ENCODE results near the gene RAB11FIP4.

The RAB11FIP4 gene

DNA sequence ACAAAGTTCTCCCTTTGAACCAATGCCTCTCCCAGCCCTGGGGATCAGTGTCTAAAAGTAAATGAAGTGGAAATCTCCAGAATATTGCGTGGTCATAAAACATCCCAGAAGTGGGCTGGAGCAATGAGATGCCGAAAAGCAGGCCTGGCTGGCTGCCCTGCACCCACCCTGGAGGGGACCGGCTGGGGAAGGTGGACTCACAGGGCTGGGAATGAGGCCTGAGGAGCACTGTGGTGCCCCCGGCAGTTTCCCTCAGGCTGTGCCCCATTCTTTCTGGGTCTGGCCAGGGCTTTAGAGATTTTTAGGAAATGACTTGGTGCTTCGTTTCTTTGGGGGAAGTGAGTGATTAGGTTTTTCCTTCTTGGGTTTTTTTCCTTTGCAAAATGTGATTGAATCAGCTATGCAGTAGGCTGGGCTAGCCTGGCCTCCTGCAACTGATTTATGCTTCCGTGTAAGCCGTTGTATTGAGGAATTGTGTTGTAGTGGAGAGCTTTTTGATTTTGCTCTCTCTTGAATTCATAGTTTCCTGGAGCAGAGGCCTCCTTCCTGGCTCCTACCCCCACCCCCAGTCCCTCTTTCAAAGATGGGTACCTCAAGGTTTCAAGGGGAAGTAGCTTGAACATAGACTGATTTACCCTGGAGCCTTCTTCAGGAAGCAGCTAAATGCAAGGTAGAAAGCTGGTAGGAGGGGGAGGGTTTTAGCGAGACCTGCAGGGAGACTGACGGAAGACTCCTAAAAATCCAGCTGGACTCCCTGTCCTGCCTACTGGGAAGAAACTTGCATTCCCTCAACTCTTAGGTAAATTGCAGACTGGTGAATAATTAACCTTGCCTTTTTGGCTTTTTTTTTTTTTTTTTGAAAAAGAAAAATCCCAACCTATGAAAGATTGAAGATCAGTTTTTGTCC is 170.2 kb downstream of the RAB11FIP4 start:
- TF ChIP-seq, protein P1, sequence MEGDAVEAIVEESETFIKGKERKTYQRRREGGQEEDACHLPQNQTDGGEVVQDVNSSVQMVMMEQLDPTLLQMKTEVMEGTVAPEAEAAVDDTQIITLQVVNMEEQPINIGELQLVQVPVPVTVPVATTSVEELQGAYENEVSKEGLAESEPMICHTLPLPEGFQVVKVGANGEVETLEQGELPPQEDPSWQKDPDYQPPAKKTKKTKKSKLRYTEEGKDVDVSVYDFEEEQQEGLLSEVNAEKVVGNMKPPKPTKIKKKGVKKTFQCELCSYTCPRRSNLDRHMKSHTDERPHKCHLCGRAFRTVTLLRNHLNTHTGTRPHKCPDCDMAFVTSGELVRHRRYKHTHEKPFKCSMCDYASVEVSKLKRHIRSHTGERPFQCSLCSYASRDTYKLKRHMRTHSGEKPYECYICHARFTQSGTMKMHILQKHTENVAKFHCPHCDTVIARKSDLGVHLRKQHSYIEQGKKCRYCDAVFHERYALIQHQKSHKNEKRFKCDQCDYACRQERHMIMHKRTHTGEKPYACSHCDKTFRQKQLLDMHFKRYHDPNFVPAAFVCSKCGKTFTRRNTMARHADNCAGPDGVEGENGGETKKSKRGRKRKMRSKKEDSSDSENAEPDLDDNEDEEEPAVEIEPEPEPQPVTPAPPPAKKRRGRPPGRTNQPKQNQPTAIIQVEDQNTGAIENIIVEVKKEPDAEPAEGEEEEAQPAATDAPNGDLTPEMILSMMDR (IDR thresholded peaks at IDR 0.05; ENCODE audit: low read depth, low read length, poor library complexity, severe bottlenecking), result no peak
- no peak for TF ChIP-seq EZH2phosphoT487 (IDR thresholded peaks at IDR 0.05; ENCODE audit: borderline replicate concordance, low read length)
- no peak overlapping the region for H3K4me3 ChIP-seq (ENCODE audit: low read length)
- no peaks in the 10 kb centered on the region for H3F3A ChIP-seq (ENCODE audit: control insufficient read depth, insufficient read depth)
- no peaks in the 10 kb centered on the region for H3K79me2 ChIP-seq (ENCODE audit: control insufficient read depth, low read length)
- H3K4me1 ChIP-seq (ENCODE audit: control insufficient read depth, low read length), result peaks cover 22% of the 10 kb centered on the region
- no peak overlapping the region for H3K4me2 ChIP-seq (ENCODE audit: low read length)
- H3K27me3 ChIP-seq (ENCODE audit: control insufficient read depth, low read length), result 0 out of 2 replicates have a peak, but pooled peaks cover 2% of the 10 kb centered on the region
- H4K20me1 ChIP-seq (ENCODE audit: control insufficient read depth, insufficient read depth, low read depth, low read length), result no peaks in the 10 kb centered on the region
- no peak overlapping the region for H3K27ac ChIP-seq (ENCODE audit: low read depth, low read length)
- H3K9me3 ChIP-seq (ENCODE audit: control insufficient read depth, insufficient read depth, low read length), result no peaks in the 10 kb centered on the region
- H3K9me2 ChIP-seq (replicated peaks; ENCODE audit: control insufficient read depth, low read length), result no peaks in the 10 kb centered on the region
- H3K36me3 ChIP-seq (ENCODE audit: control insufficient read depth, low read length), result no peaks in the 10 kb centered on the region

DNA sequence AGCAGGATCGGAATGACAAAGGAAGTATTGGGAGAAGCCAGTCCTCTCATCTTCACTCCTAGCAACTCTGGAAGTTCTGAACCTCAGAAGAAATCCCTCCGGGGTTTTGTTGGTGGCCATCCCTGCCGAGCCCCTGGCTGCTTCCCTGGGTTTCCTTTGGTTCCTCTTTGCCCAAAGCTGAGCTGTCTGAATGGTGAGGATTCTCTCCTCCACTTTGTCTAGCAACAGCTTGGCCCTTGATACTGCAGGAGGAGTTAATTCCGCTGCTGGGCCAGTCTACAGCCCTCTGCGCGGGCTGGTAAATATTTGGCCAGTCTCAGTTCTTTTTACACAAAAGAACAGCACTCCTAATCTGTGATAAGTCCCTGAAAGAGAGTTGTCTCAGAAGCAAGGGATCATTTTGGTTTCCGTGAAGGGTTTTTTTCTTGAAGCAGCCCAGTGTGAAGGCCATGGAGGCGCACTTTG is 170.9 kb downstream of the RAB11FIP4 start:
- Histone ChIP-seq H3K79me2 (ENCODE audit: control insufficient read depth, low read length) (no peaks in the 10 kb centered on the region), H3K9me2 (replicated peaks; ENCODE audit: control insufficient read depth, low read length) (no peaks in the 10 kb centered on the region), H3F3A (ENCODE audit: control insufficient read depth, insufficient read depth) (no peaks in the 10 kb centered on the region), H3K27ac (ENCODE audit: low read depth, low read length) (no peak overlapping the region), H3K27me3 (ENCODE audit: control insufficient read depth, low read length) (0 out of 2 replicates have a peak, but pooled peaks cover 2% of the 10 kb centered on the region), H3K4me1 (ENCODE audit: control insufficient read depth, low read length) (peaks cover 18% of the 10 kb centered on the region), H4K20me1 (ENCODE audit: control insufficient read depth, insufficient read depth, low read depth, low read length) (no peaks in the 10 kb centered on the region), H3K4me3 (ENCODE audit: low read length) (no peak overlapping the region), H3K4me2 (ENCODE audit: low read length) (no peak overlapping the region), H3K9me3 (ENCODE audit: control insufficient read depth, insufficient read depth, low read length) (no peaks in the 10 kb centered on the region), H3K36me3 (ENCODE audit: control insufficient read depth, low read length) (no peaks in the 10 kb centered on the region)
- no peak for TF ChIP-seq EZH2phosphoT487 (IDR thresholded peaks at IDR 0.05; ENCODE audit: borderline replicate concordance, low read length)
- TF ChIP-seq, protein P1 (IDR thresholded peaks at IDR 0.05; ENCODE audit: low read depth, low read length, poor library complexity, severe bottlenecking), result no peak

- no peak overlapping the region for H3K4me2 ChIP-seq (ENCODE audit: low read length)
- no peaks in the 10 kb centered on the region for H3K79me2 ChIP-seq (ENCODE audit: control insufficient read depth, low read length)
- no peak for TF ChIP-seq EZH2phosphoT487 (IDR thresholded peaks at IDR 0.05; ENCODE audit: borderline replicate concordance, low read length)
- TF ChIP-seq, protein P1 (IDR thresholded peaks at IDR 0.05; ENCODE audit: low read depth, low read length, poor library complexity, severe bottlenecking), result no peak
- H3K27me3 ChIP-seq (ENCODE audit: control insufficient read depth, low read length), result 0 out of 2 replicates have a peak, but pooled peaks cover 2% of the 10 kb centered on the region
- H3F3A ChIP-seq (ENCODE audit: control insufficient read depth, insufficient read depth), result no peaks in the 10 kb centered on the region
- peaks cover 11% of the 10 kb centered on the region for H3K4me1 ChIP-seq (ENCODE audit: control insufficient read depth, low read length)
- no peaks in the 10 kb centered on the region for H4K20me1 ChIP-seq (ENCODE audit: control insufficient read depth, insufficient read depth, low read depth, low read length)
- no peak overlapping the region for H3K27ac ChIP-seq (ENCODE audit: low read depth, low read length)
- no peaks in the 10 kb centered on the region for H3K9me2 ChIP-seq (replicated peaks; ENCODE audit: control insufficient read depth, low read length)
- no peak overlapping the region for H3K4me3 ChIP-seq (ENCODE audit: low read length)
- no peaks in the 10 kb centered on the region for H3K9me3 ChIP-seq (ENCODE audit: control insufficient read depth, insufficient read depth, low read length)
- H3K36me3 ChIP-seq (ENCODE audit: control insufficient read depth, low read length), result no peaks in the 10 kb centered on the region
These were observed 172.8 kb downstream of the RAB11FIP4 start for GRCh38 chr17:31564291-31564690.
